ENCODE measurements around the gene DLGAP4.

The DLGAP4 gene

GRCh38 chr20:36496707-36497669 lies 190.8 kb downstream of the DLGAP4 start:
- Histone ChIP-seq H3K4me1 (ENCODE audit: control insufficient read depth, low read length) (peaks cover 8% of the 10 kb centered on the region), H3K9me2 (replicated peaks; ENCODE audit: control insufficient read depth, low read length) (no peaks in the 10 kb centered on the region), H3F3A (ENCODE audit: control insufficient read depth, insufficient read depth) (no peaks in the 10 kb centered on the region), H3K36me3 (ENCODE audit: control insufficient read depth, low read length) (peaks cover 17% of the 10 kb centered on the region), H3K9me3 (ENCODE audit: control insufficient read depth, insufficient read depth, low read length) (no peaks in the 10 kb centered on the region), H3K4me3 (ENCODE audit: low read length) (no peak overlapping the region), H3K27me3 (ENCODE audit: control insufficient read depth, low read length) (no peaks in the 10 kb centered on the region), H3K27ac (ENCODE audit: low read depth, low read length) (no peak overlapping the region), H3K79me2 (ENCODE audit: control insufficient read depth, low read length) (peaks cover 18% of the 10 kb centered on the region), H4K20me1 (ENCODE audit: control insufficient read depth, insufficient read depth, low read depth, low read length) (no peaks in the 10 kb centered on the region), H3K4me2 (ENCODE audit: low read length) (no peak overlapping the region)
- TF ChIP-seq CTCF (IDR thresholded peaks at IDR 0.05; ENCODE audit: low read depth, low read length, poor library complexity, severe bottlenecking), result no peak
- TF ChIP-seq EZH2phosphoT487 (IDR thresholded peaks at IDR 0.05; ENCODE audit: borderline replicate concordance, low read length), result no peak

- Histone ChIP-seq H3K9me3 (ENCODE audit: control insufficient read depth, insufficient read depth, low read length) (no peaks in the 10 kb centered on the region), H3K36me3 (ENCODE audit: control insufficient read depth, low read length) (peaks cover 17% of the 10 kb centered on the region), H3K9me2 (replicated peaks; ENCODE audit: control insufficient read depth, low read length) (no peaks in the 10 kb centered on the region), H3K4me3 (ENCODE audit: low read length) (no peak overlapping the region), H4K20me1 (ENCODE audit: control insufficient read depth, insufficient read depth, low read depth, low read length) (no peaks in the 10 kb centered on the region), H3K27ac (ENCODE audit: low read depth, low read length) (no peak overlapping the region), H3F3A (ENCODE audit: control insufficient read depth, insufficient read depth) (no peaks in the 10 kb centered on the region), H3K4me2 (ENCODE audit: low read length) (no peak overlapping the region), H3K79me2 (ENCODE audit: control insufficient read depth, low read length) (peaks cover 10% of the 10 kb centered on the region), H3K4me1 (ENCODE audit: control insufficient read depth, low read length) (no peaks in the 10 kb centered on the region), H3K27me3 (ENCODE audit: control insufficient read depth, low read length) (no peaks in the 10 kb centered on the region)
- TF ChIP-seq EZH2phosphoT487 (IDR thresholded peaks at IDR 0.05; ENCODE audit: borderline replicate concordance, low read length) (no peak), CTCF (IDR thresholded peaks at IDR 0.05; ENCODE audit: low read depth, low read length, poor library complexity, severe bottlenecking) (no peak)
Measured at GRCh38 chr20:36497856-36498255, 191.7 kb downstream of the DLGAP4 start.

- Histone ChIP-seq H3K79me2 (ENCODE audit: control insufficient read depth, low read length) (peaks cover 7% of the 10 kb centered on the region), H3K9me2 (replicated peaks; ENCODE audit: control insufficient read depth, low read length) (no peaks in the 10 kb centered on the region), H3K9me3 (ENCODE audit: control insufficient read depth, insufficient read depth, low read length) (no peaks in the 10 kb centered on the region), H3K36me3 (ENCODE audit: control insufficient read depth, low read length) (peaks cover 17% of the 10 kb centered on the region), H3K27ac (ENCODE audit: low read depth, low read length) (no peak overlapping the region), H3K4me3 (ENCODE audit: low read length) (no peak overlapping the region), H4K20me1 (ENCODE audit: control insufficient read depth, insufficient read depth, low read depth, low read length) (no peaks in the 10 kb centered on the region), H3K4me1 (ENCODE audit: control insufficient read depth, low read length) (no peaks in the 10 kb centered on the region), H3F3A (ENCODE audit: control insufficient read depth, insufficient read depth) (no peaks in the 10 kb centered on the region), H3K4me2 (ENCODE audit: low read length) (no peak overlapping the region), H3K27me3 (ENCODE audit: control insufficient read depth, low read length) (no peaks in the 10 kb centered on the region)
- TF ChIP-seq CTCF (IDR thresholded peaks at IDR 0.05; ENCODE audit: low read depth, low read length, poor library complexity, severe bottlenecking), result no peak
- no peak for TF ChIP-seq EZH2phosphoT487 (IDR thresholded peaks at IDR 0.05; ENCODE audit: borderline replicate concordance, low read length)
Measured at GRCh38 chr20:36498386-36499179, 192.4 kb downstream of the DLGAP4 start.

All from DOHH2 (cell line).